Urothelium cell line (cell line): ENCODE results near the gene MT1F.
A peak's percentile ranks its signal among the peaks of the same experiment; 100 is the strongest.
"Not testable (repeated sequence)": the region's sequence is repeated elsewhere in the genome, so short reads cannot be mapped to it uniquely, and the experiment has no call there.

ENCODE experiments used
- DNase-seq: peaks from one replicate; pipeline ENCODE4 v3.0.0; 2011; ENCODE audit warnings: low spot score, mixed read lengths
- FAIRE-seq: peaks from 2 replicates; lab custom pipeline; 2011; peaks lifted over from hg19 to GRCh38; lab: Jason Lieb, UNC

The MT1F gene

DNA sequence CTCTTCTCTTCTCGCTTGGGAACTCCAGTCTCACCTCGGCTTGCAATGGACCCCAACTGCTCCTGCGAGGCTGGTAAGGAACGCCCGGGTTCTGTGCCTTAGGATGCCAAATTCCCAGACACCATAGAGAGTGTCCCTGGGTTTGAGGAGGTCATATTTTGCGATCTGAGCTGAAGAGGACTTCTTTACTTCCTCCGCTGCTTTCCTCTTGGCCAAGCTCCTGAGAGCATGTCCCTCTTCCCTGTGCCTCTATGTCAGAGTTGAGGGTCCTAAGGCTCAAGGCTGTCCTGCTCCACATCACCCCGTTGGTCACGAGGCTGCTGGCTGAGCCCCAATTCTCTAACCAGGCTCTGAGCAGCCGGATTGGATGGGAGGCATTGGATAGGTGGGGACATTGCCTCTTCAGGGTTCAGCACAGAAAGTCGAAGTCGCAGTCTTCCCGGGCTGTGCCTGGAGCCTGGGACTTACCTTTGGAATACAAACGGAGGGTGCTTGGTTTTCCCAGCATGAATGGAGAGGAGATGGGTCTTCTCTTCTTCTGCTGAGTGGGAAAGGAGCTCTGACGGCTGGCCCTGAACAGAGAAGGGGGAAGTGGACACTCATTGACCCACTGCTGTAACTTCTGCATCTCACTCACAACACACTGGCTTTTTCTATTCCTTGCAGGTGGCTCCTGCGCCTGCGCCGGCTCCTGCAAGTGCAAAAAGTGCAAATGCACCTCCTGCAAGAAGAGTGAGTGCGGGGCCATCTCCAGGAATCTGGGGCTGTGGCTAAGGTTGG is 12.3 kb downstream of the MT1F start:
- DNase-seq (no peak), FAIRE-seq (no peak)

DNA sequence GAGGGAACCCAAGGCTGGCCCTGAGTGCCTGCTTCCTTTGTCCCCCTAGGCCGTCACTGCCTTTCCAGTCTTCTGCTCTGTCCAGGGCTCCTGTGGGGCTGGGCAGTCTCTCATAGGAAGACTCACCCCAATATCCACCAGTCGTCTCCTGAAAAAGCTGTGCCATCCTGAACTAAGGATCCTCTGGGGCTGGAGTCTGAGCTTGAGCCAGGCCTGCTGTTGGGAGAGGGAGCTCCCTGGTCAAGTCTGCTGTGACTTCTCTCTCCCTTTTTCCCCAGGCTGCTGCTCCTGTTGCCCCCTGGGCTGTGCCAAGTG is 12.8 kb downstream of the MT1F start:
- DNase-seq (no peak), FAIRE-seq (no peak)

DNA sequence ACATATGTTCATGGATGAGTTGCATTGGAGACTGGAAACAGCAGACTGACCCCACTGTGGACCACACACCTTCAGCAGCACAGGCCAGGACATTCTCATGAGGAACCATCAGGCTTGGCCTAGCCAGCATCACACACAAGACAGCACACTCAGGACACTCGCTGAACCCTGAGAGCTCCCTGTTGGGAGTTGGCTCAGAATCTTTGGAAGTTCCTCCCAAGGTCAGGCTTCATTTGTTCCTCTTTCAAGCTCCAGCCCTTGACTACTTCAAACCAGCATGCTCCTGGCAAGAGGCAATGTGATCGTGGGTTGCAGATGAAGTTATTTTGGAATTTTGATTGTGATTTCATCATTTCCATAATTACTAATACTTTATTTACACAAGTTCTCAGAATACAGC is 13.9 kb downstream of the MT1F start:
- not testable (repeated sequence) for FAIRE-seq, DNase-seq

GRCh38 chr16:56672171-56672570 is 14.4 kb downstream of the MT1F start:
- FAIRE-seq, DNase-seq: not testable (repeated sequence)

- DNase-seq: no peak
- FAIRE-seq: peak; percentile 17
These were observed 15.2 kb downstream of the MT1F start for GRCh38 chr16:56672761-56673536.

DNA sequence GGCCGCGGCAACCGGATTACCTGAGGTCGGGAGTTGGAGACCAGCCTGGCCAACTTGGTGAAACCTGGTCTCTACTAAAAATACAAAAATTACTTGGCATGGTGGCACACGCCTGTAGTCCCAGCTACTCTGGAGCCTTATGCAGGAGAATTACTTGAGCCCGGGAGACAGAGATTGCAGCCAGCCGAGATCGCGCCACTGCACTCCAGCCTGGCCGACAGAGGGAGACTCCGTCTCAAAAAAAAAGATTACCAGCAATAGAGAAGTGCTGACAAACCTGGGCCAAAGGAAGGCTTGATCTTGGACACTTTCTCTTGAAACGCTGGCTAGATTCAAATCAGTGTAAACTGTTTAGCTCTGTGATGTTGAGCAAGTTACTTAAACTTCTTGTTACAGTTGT is 16.2 kb downstream of the MT1F start:
- DNase-seq (no peak), FAIRE-seq (no peak)

DNA sequence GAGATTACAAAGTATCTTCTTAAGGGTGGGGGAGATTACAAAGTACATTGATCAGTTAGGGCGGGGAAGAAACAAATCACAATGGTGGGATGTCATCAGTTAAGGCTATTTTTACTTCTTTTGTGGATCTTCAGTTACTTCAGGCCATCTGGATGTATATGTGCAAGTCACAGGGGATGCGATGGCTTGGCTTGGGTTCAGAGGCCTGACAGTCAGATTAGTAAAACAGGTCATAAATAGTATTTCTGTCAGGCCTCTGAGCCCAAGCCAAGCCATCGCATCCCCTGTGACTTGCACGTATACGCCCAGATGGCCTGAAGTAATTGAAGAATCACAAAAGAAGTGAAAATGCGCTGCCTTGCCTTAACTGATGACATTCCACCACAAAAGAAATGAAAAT is 16.8 kb downstream of the MT1F start:
- DNase-seq, FAIRE-seq: not testable (repeated sequence)

- FAIRE-seq: no peak
These were observed 18.0 kb downstream of the MT1F start for GRCh38 chr16:56675685-56676210.

DNA sequence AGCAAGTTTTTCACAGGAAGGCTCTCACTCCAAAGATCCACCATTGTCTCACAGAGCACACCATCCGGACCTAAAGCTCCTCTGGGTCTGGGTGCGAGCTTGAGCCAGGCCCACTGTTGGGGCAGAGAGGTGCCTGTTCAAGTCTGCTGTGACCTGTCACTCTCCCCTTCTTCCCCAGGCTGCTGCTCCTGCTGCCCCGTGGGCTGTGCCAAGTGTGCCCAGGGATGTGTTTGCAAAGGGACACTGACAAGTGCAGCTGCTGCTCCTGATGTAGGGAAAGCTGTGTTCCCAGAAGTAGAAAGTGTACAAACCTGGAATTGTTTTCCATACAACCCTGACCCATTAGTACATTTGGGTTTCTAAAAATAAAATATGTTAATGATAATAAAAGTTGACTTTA is 19.7 kb downstream of the MT1F start:
- DNase-seq (no peak), FAIRE-seq (no peak)

More at GRCh38 chr16:56675685-56676210, 18.0 kb downstream of the MT1F start:
- DNase-seq: no peak

GRCh38 chr16:56679078-56679730 is 21.4 kb downstream of the MT1F start:
- DNase-seq (no peak), FAIRE-seq (no peak)

- DNase-seq (no peak), FAIRE-seq (no peak)
These were observed 22.1 kb downstream of the MT1F start for GRCh38 chr16:56679818-56680217.

DNA sequence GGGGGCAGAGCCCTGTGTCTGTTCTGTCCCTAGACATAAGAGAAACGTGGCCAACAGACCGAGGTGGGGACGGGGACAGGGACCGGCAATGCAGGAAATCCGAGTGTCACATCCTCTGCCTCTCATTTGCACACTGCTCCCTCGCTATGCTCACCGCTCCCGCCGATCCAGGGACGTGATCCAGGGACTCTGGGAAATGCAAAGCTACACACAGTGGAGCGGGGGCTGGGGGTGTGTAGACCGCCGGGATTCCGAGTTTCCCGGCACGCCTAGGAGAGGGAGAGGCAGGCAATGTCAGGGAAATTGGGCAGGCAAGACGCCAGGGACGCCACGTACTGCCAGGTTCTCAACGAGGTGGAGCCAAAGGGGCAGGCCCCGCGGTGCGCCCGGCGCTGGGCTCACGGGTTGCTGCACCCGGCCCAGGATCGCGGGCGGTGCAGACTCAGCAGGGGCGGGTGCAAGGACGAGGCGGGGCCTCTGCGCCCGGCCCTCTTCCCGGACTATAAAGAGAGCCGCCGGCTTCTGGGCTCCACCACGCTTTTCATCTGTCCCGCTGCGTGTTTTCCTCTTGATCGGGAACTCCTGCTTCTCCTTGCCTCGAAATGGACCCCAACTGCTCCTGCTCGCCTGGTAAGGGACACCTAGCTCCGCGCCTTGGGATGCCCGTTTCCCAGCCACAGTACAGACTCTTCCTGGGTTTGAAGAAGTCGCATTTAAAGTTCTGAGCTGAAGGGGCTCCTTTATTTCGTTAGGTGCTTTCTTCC is 24.4 kb downstream of the MT1F start, which contains the start of gene MT1X:
Gene MT1X, plus strand, starts transcription at position 532 of the 764 bp plus-strand sequence. Its CDS starts 71 bp downstream, at position 603.
- peak; percentile 72 for FAIRE-seq
- DNase-seq: peak; percentile 97

- FAIRE-seq (no peak), DNase-seq (no peak)
These were observed 25.1 kb downstream of the MT1F start for GRCh38 chr16:56682703-56683397.

GRCh38 chr16:56683424-56684172 is 25.8 kb downstream of the MT1F start:
- no peak for FAIRE-seq

DNA sequence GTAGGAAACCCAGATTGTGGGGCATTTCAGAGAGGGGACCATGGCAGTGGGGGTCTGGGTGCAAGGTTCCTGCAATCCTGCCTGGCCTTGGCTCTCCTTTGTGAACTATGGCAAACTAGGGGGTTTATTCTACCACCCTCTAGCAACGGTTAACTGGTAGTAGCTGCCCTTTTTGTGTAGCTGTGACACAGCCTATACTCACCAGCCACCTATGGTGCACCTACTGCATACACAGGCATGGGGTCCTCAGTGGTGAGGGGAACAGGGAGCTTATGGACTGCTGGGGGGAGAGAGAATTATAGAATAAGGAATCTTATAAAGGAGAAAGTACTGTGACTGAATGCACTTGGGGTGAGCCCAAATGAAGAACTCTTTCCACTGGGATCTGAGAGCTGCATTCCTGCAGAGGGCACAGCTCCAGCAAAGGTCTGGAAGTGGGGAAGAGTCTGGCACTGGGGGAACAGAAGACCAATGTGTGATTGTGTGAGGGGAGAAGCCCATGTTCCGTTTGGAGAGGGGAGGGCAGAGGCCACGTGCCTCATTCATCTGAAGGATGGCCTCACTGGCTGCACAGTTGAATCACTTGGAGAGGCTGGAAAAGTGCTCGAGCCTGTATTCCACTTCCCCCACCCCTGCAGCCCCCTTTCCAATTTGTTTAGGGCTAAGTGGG is 26.6 kb downstream of the MT1F start:
- DNase-seq (no peak), FAIRE-seq (no peak)

More at GRCh38 chr16:56683424-56684172, 25.8 kb downstream of the MT1F start:
- DNase-seq: no peak

- FAIRE-seq: no peak
- DNase-seq: no peak
These were observed 27.3 kb downstream of the MT1F start for GRCh38 chr16:56684926-56685590.

- DNase-seq (no peak), FAIRE-seq (no peak)
These were observed 29.0 kb downstream of the MT1F start for GRCh38 chr16:56686758-56687157.

DNA sequence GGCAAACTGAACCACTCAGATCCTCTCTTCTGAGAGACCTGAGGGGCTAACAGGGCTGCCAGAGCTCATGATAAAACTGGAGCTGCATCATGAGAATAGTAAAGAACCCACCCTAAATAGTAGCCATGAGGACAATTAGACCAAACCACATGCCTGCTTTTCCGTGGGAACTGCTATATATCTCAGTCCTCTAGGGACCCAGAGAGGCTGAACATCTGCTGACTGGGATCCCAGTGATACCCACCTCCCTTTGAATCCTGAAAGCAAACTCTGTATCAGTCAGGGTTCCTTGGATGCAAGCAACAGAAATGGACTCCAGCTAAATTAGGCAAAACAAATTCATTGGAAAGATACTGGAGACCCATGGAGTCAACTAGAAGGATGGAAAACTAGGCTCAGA is 31.0 kb downstream of the MT1F start:
- no peak for DNase-seq
- FAIRE-seq: no peak
